GM18868 (cell line): ENCODE data around the gene HIGD1B.

Source experiments
- ATAC-seq: cut with Tn5 transposase; IDR thresholded peaks from one replicate; pipeline ENCODE4 v1.9.1; 2021; ENCODE audit warnings: mild to moderate bottlenecking, moderate library complexity; ENCODE audit not compliant: unreplicated experiment

HIGD1B gene

GRCh38 chr17:44875761-44876160 lies 28.1 kb downstream of the HIGD1B start:
- no peak for ATAC-seq

DNA sequence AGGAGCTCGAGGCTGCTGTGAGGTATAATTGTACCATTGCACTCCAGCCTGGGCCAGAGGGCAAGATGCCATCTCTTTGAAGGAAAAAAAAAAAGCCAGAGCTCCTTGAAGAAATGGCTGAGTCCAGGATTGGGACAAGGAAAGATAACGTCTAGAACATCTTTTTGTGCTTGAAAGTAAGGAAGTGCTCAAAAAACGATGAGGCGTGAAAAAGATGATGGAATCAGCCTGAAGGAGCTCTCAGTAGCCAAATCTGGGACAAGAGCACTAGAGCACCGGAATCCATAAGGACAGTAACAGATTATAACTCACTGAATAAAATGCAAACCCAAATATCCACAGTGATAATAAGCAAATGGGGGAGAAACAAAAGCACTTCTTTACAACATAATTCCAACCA lies 29.4 kb downstream of the HIGD1B start:
- no peak for ATAC-seq

DNA sequence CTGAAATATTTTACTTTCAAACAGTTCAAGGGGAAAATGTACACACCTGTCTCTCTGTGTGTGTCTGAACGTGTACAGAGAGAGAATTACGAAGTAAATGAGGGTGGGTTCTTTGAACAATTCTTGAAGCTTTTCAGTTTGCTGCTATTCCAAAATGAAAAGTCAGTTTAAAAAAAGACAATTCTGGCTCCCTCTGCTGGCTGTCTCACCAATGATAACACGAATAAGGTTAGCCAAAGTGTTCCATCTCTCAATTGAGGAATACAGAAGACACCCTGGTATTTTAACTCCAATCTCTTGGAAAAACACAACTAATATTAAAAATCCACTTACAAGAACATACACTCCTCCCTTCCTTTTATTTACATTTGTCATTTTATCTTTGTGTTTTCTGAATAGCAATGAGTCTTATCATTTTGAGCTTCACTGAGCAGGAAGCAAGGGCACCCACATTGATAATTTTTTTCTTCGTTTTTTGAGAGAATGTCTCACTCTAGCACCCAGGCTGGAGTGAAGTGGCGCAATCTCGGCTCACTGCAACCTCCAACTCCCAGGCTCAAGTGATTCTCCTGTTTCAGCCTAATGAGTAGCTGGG lies 31.0 kb downstream of the HIGD1B start:
- ATAC-seq = no peak

- no peak for ATAC-seq
Observed at GRCh38 chr17:44879376-44879775, 31.7 kb downstream of the HIGD1B start.

GRCh38 chr17:44880062-44880461 lies 32.4 kb downstream of the HIGD1B start:
- ATAC-seq = no peak

DNA sequence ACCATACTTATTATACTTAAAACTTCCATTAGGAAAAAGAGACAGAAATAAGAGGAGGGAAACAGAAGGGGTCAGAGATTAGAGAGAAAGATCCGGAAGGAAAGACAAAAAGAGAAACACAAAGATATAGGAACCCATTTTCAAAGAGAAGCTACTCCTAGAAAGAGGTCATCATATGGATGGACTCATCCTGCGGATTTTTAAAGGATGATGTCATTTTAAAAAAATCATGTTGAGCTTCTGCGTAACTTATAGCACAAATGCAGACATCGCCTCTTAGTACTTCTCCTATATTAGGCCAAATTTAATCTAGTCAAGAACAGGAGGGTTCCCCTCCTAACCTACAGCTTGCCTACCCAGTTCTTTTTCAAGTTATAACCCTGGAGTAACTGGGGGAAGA lies 33.5 kb downstream of the HIGD1B start:
- ATAC-seq = no peak

DNA sequence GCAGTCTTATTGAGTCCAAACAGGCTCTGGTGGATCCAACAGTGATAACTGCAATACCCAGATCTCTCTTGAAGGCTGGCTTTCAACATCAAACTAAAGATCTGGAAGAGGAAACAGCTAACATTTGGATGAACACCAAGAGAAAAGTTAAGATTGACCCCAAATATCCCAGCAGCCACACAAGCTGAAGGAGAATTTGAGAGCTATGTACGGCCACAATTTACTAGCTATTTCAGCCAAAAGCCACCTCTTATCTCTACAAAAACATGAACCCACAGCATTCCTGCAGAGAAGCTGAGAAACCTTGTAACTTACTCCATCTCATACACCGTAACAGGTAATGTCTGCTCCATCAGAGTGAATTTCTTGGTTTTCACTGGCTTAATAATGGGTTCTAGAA lies 37.3 kb downstream of the HIGD1B start:
- no peak for ATAC-seq

DNA sequence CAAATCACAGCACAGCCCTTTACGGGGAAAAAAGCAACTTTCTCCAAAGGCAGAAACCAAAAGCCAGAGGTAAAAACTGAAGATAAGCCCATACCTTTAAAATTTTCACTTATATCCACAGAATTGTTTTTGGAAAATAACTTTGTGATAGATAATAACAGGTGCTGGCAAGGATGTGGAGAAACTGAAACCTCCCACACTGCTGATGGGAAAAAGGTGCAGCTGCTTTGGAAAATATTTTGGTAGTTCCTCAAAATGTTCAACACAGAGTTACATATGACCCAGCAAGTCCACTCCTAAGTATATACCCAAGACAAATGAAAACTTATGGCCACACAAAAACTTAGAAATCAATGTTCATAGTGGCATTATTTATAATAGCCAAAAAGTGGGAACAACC lies 39.3 kb downstream of the HIGD1B start:
- ATAC-seq = no peak

- no peak for ATAC-seq
Observed at GRCh38 chr17:44887971-44888954, 40.6 kb downstream of the HIGD1B start.

- no peak for ATAC-seq
Observed at GRCh38 chr17:44889003-44889402, 41.3 kb downstream of the HIGD1B start.

DNA sequence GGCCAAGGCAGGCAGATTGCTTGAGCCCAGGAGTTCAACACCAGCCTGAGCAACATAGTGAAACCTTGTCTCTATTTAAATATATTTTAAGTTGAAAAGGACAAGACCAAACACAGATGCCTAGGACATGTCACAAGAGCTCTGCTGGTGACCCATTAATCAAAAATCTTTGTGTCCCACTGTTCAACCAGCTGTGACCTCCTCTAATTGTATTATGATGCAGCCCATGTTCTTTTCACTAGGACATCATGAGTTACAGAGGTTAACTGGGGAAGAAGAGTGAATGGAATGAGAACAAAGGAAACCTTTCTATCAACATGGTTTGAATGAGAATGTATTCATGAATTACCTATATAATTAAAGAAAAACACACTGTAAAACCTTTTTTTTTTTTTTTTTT lies 44.6 kb downstream of the HIGD1B start:
- ATAC-seq = no peak

DNA sequence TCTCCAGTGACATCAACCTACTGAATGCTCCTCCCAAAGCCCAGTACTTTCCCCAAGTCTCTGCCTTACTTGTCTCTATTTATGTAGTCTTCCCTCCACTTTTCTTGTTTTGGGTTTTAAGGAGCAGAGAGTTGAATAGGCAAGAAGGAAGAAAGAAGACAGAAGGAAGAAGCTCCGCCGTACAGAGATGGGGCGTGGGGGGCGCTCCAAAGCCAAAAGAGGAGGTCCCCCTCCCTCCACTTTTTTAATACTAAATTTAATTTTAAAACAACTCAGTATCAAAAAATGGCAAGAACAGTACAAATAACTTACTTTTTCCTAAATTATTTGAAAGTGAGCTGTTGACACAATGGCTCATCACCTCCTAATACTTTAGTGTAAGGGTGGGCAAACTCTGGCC lies 47.0 kb downstream of the HIGD1B start:
- ATAC-seq = no peak

DNA sequence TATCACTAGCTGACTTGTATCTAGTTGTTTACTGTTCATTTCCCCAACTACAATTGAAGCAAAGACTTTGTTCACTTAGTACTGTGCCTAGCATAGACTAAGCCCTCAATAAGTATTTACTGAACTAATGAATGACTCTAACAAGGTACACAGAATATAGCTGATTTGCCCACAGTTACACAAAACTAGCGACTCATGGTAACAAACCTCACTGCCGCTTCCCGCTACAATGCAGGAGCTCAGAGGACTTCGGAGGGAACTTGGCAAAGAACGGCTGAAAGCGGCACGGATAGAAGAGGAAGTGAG lies 51.0 kb downstream of the HIGD1B start:
- ATAC-seq = no peak

- ATAC-seq = peak; percentile 75
Observed at GRCh38 chr17:44899074-44899782, 51.5 kb downstream of the HIGD1B start, which contains the start of gene EFTUD2. Gene EFTUD2 (minus strand): TSS chr17:44899445. CDS start chr17:44894521, 4,924 bp downstream.
